Panc1 (cell line): Measurements from ENCODE around the gene PAQR7. TPM values are rescaled to one million over a fixed set of nuclear protein-coding genes. Genes with fewer than 3 reads are reported as not detected.

ENCODE experiments used
- ATAC-seq: fragments of 200-7000 bp; cut with Tn5 transposase; 2 replicates; pipeline ENCODE4 v1.9.1; 2020; ENCODE audit warnings: mild to moderate bottlenecking, moderate library complexity
- Bru-seq: library from RNA; stranded (reverse); fragments of 400-500 nt; gene quantifications from one replicate; lab custom pipeline; 2021; lab: Mats Ljungman, UMichigan
- BruChase-seq, 2 experiments: library from RNA; stranded (reverse); fragments of 400-500 nt; gene quantifications; one replicate each; lab custom pipeline; 2021; lab: Mats Ljungman, UMichigan
- BruUV-seq: library from RNA; stranded (reverse); fragments of 400-500 nt; replicated peaks from 2 replicates; lab custom pipeline; 2021; lab: Mats Ljungman, UMichigan
- CTCF ChIA-PET: fragments of 300-600 bp; sonication (Branson Sonifier 250); formaldehyde crosslinking; loops from one replicate; lab custom pipeline; 2022; ENCODE audit warnings: antibody characterized with exemption; lab: Charles Lee
- POLR2A ChIA-PET: fragments of 300-600 bp; sonication (Branson Sonifier 250); formaldehyde crosslinking; loops from one replicate; lab custom pipeline; 2022; ENCODE audit warnings: antibody characterized with exemption; lab: Charles Lee
- DNase-seq: peaks from one replicate; pipeline ENCODE4 v3.0.0-alpha.2; 2010; ENCODE audit warnings: low read depth, low spot score
- H3K27ac ChIP-seq: 2 replicates; pipeline ENCODE4 v1.5.1; 2011; ENCODE audit warnings: mild to moderate bottlenecking, low read length, inconsistent platforms
- H3K27me3 ChIP-seq: fragments of 200-500 bp; sonication (Bioruptor generic); 2 replicates; pipeline ENCODE4 v1.6.0; 2014; ENCODE audit warnings: low read length, inconsistent platforms; ENCODE audit not compliant: control insufficient read depth, insufficient read depth
- H3K36me3 ChIP-seq: fragments of 200-500 bp; sonication (Bioruptor generic); 2 replicates; pipeline ENCODE4 v1.5.1; 2014; ENCODE audit warnings: inconsistent platforms, mild to moderate bottlenecking, low read length, moderate library complexity; ENCODE audit not compliant: control insufficient read depth, insufficient read depth
- H3K4me1 ChIP-seq: 2 replicates; pipeline ENCODE4 v1.5.1; 2011; ENCODE audit warnings: inconsistent platforms, mild to moderate bottlenecking, low read length, moderate library complexity; ENCODE audit not compliant: control insufficient read depth, insufficient read depth
- H3K4me3 ChIP-seq, 2 experiments: 2 replicates each; pipeline ENCODE4 v1.5.1; 2011 to 2012; ENCODE audit warnings: low read depth in 2 of 2, low read length in 2 of 2, mild to moderate bottlenecking in 2 of 2, inconsistent platforms in 1 of 2, moderate library complexity in 1 of 2
- H3K9me3 ChIP-seq: fragments of 200-500 bp; sonication (Bioruptor generic); 2 replicates; pipeline ENCODE4 v1.5.1; 2014; ENCODE audit warnings: low read depth, mild to moderate bottlenecking, inconsistent platforms, low read length, moderate library complexity; ENCODE audit not compliant: control insufficient read depth, insufficient read depth
- POLR2AphosphoS5 ChIP-seq: IDR thresholded peaks from 2 replicates; pipeline ENCODE4 v1.6.1; 2012; ENCODE audit warnings: mild to moderate bottlenecking, low read depth, low read length, moderate library complexity
- SIN3A ChIP-seq: IDR thresholded peaks from 2 replicates; pipeline ENCODE4 v1.6.1; 2012; ENCODE audit warnings: low read depth, mild to moderate bottlenecking, low read length, moderate library complexity, borderline replicate concordance; ENCODE audit not compliant: insufficient read depth
- TCF7L2 ChIP-seq: IDR thresholded peaks from 2 replicates; pipeline ENCODE4 v1.6.1; 2011; ENCODE audit warnings: mild to moderate bottlenecking, low read depth, low read length, inconsistent platforms
- in situ Hi-C: cut with HindIII; loops from 2 replicates; pipeline ENCODE4 v1.10.0; 2016; ENCODE audit warnings: low sequenced_read_pairs, low pct_unique_long_range_greater_than_20kb
- intact Hi-C: fragments of 100-400 bp; cut with micrococcal nuclease; formaldehyde crosslinking; loops from one replicate; pipeline ENCODE4 v1.10.0; 2022; ENCODE audit not compliant: unreplicated experiment
- long read RNA-seq: library from polyadenylated mRNA; unstranded; transcript quantifications from one replicate; pipeline ENCODE4 v2.0.0, GENCODE V29; 2021; ENCODE audit not compliant: unreplicated experiment
- polyA plus RNA-seq: library from polyadenylated mRNA; unstranded; fragments of >200 nt; gene quantifications from one replicate; pipeline ENCODE4 v1.2.1, GENCODE V29; 2012; ENCODE audit warnings: missing spikeins; ENCODE audit not compliant: insufficient read length
- total RNA-seq: library from RNA; stranded (reverse); gene quantifications from one replicate; pipeline ENCODE4 v1.2.1, GENCODE V29; 2021; ENCODE audit not compliant: unreplicated experiment
- TF ChIP-seq, protein P1 (sequence below): fragments of 450-650 bp; IDR thresholded peaks from 2 replicates; pipeline ENCODE4 v1.5.1; 2017; ENCODE audit warnings: mild to moderate bottlenecking
- TF ChIP-seq, protein P2 (sequence below), 2 experiments: IDR thresholded peaks; 2 replicates each; pipeline ENCODE4 v1.6.1; 2011 to 2012; ENCODE audit warnings: low read depth in 2 of 2, control low read depth in 1 of 2, low read length in 1 of 2, mild to moderate bottlenecking in 1 of 2, moderate library complexity in 1 of 2; ENCODE audit not compliant: insufficient read depth in 1 of 2

Gene PAQR7, protein sequence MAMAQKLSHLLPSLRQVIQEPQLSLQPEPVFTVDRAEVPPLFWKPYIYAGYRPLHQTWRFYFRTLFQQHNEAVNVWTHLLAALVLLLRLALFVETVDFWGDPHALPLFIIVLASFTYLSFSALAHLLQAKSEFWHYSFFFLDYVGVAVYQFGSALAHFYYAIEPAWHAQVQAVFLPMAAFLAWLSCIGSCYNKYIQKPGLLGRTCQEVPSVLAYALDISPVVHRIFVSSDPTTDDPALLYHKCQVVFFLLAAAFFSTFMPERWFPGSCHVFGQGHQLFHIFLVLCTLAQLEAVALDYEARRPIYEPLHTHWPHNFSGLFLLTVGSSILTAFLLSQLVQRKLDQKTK
- total RNA-seq (30.9 TPM), Bru-seq, nascent RNA (percentile 76 among the genes with signal in this experiment), BruChase-seq, experiment 1, labeled RNA remaining after a 2-hour chase (percentile 89 among the genes with signal in this experiment), BruChase-seq, experiment 2, labeled RNA remaining after a 6-hour chase (percentile 87 among the genes with signal in this experiment)
- 28.7 TPM for polyA plus RNA-seq
- long read RNA-seq, partial matches to known transcripts: 0 of 13 reads
- long read RNA-seq, other reads (novel, unspliced or antisense): 12 of 13 reads

DNA sequence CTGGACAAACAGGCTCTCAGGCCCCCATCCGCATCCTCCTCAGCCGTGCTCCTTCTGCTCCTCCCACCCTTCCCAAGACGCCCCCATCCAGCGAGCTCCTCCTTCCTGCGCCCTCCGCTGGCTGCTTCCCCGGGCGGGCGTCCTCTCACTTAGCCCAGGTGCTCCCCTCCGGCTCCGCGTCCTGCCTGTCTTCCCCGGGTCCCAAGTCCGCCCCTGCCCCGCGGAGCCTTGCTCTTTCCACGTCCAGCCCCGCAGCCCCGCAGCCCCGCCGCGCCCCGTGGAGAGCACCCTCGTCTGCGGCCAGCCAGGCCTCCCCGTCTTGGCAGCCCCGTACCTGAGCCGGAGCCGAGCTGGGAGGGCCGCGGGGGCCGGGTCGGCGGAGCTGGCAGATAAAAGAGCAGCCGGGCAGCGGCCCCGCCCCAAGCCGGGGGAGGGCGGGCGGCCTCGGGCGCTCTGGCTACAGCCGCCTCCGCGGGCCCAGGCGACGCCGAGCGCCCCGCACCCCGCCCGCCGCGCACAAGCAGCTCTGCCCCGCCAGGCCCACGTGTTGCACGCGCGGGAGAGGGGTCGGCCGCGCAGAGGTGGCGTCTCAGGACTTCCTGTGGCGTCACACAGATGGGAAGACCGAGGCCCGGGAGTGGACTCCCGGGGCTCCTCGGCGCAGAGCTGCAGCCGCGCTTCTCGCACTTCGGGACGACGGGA, at the start of gene PAQR7:
TSS of gene PAQR7 (minus strand) at position 555 of the 702 bp plus-strand sequence. CDS start 11,869 bp downstream, outside the sequence.
- Histone ChIP-seq H3K4me1 (peaks cover 48% of the 10 kb centered on the region), H3K27ac (peak within 1 kb of the TSS; percentile 83), H3K27me3 (no peaks in the 10 kb centered on the region), H3K36me3 (no peaks in the 10 kb centered on the region; the same call in 1 of the 2 replicates), H3K9me3 (no peaks in the 10 kb centered on the region), H3K4me3 (peak within 1 kb of the TSS; percentile 57 to 73)
- intact Hi-C loops: no loop called here
- ChIA-PET POLR2A (interaction anchor here (0.6 kb wide), 1 partner anchor 302 kb away, joined by 4 read pairs; the partner anchor contains the start of gene CNKSR1), CTCF (interaction anchor here (0.6 kb wide), 1 partner anchor 155 kb away, joined by 5 read pairs; no protein-coding TSS in a partner anchor)
- TF ChIP-seq, protein P1, sequence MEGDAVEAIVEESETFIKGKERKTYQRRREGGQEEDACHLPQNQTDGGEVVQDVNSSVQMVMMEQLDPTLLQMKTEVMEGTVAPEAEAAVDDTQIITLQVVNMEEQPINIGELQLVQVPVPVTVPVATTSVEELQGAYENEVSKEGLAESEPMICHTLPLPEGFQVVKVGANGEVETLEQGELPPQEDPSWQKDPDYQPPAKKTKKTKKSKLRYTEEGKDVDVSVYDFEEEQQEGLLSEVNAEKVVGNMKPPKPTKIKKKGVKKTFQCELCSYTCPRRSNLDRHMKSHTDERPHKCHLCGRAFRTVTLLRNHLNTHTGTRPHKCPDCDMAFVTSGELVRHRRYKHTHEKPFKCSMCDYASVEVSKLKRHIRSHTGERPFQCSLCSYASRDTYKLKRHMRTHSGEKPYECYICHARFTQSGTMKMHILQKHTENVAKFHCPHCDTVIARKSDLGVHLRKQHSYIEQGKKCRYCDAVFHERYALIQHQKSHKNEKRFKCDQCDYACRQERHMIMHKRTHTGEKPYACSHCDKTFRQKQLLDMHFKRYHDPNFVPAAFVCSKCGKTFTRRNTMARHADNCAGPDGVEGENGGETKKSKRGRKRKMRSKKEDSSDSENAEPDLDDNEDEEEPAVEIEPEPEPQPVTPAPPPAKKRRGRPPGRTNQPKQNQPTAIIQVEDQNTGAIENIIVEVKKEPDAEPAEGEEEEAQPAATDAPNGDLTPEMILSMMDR: no peak
- peak; percentile 90 for TF ChIP-seq TCF7L2
- TF ChIP-seq POLR2AphosphoS5: peak; percentile 38; the same call in 1 of the 2 replicates
- ATAC-seq: peak; percentile 90
- BruUV-seq: no TSS peak
- in situ Hi-C loops: no loop called here
- no peak for DNase-seq

DNA sequence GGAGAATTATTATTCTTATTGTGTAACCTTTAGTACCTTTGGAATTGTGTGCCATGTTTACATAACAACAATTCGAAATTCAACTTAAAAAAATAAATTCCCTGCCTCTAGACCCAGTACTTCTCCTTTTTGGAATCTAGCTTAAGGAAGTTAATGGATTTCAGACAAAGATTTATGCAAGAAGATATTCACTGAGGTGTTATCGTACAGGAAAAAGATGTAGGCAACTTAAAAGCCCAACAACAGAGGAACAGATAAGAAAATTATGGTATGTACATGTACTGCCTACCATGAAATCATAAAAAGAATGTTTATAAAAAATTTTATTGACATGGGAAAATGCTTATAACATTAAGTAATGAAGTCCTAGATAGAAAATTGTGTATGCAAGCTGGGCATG, 48.9 kb upstream of the PAQR7 start:
- Histone ChIP-seq H3K27me3 (no peaks in the 10 kb centered on the region), H3K9me3 (no peaks in the 10 kb centered on the region), H3K27ac (no peak overlapping the region), H3K4me3 (no peak overlapping the region), H3K36me3 (no peaks in the 10 kb centered on the region), H3K4me1 (peaks cover 15% of the 10 kb centered on the region)
- no TSS peak for BruUV-seq
- ATAC-seq (no peak), DNase-seq (no peak)
- intact Hi-C loops (no loop called here), in situ Hi-C loops (no loop called here)
- TF ChIP-seq, protein P2, sequence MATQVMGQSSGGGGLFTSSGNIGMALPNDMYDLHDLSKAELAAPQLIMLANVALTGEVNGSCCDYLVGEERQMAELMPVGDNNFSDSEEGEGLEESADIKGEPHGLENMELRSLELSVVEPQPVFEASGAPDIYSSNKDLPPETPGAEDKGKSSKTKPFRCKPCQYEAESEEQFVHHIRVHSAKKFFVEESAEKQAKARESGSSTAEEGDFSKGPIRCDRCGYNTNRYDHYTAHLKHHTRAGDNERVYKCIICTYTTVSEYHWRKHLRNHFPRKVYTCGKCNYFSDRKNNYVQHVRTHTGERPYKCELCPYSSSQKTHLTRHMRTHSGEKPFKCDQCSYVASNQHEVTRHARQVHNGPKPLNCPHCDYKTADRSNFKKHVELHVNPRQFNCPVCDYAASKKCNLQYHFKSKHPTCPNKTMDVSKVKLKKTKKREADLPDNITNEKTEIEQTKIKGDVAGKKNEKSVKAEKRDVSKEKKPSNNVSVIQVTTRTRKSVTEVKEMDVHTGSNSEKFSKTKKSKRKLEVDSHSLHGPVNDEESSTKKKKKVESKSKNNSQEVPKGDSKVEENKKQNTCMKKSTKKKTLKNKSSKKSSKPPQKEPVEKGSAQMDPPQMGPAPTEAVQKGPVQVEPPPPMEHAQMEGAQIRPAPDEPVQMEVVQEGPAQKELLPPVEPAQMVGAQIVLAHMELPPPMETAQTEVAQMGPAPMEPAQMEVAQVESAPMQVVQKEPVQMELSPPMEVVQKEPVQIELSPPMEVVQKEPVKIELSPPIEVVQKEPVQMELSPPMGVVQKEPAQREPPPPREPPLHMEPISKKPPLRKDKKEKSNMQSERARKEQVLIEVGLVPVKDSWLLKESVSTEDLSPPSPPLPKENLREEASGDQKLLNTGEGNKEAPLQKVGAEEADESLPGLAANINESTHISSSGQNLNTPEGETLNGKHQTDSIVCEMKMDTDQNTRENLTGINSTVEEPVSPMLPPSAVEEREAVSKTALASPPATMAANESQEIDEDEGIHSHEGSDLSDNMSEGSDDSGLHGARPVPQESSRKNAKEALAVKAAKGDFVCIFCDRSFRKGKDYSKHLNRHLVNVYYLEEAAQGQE (IDR thresholded peaks at IDR 0.05; ENCODE audit: insufficient read depth in 1 of 2, low read depth in 2 of 2, low read length in 1 of 2): no peak
- TF ChIP-seq POLR2AphosphoS5: no peak
- TF ChIP-seq SIN3A: no peak
- TF ChIP-seq, protein P1: no peak
- no peak for TF ChIP-seq TCF7L2
- POLR2A ChIA-PET: interaction anchor here (0.9 kb wide), 1 partner anchor 10 kb away, joined by 6 read pairs; no protein-coding TSS in a partner anchor
- CTCF ChIA-PET: no interaction called here
